ENCODE data around the gene IL1RN. TPM values are rescaled to one million over a fixed set of nuclear protein-coding genes. Genes with fewer than 3 reads are reported as not detected.

Gene IL1RN
- total RNA-seq, 1 donor from 2014 or later: not detected

- Mint-ChIP-seq H3K9me3 (ENCODE audit: unreplicated experiment) (no peaks in the 10 kb centered on the region), H3K4me1 (ENCODE audit: low read depth, unreplicated experiment) (no peaks in the 10 kb centered on the region), H3K27me3 (ENCODE audit: unreplicated experiment) (peaks cover 3% of the 10 kb centered on the region), H3K27ac (ENCODE audit: unreplicated experiment) (no peak overlapping the region), H3K4me3 (ENCODE audit: unreplicated experiment) (no peak overlapping the region), H3K36me3 (ENCODE audit: unreplicated experiment) (no peaks in the 10 kb centered on the region)
- TF ChIP-seq CTCF (IDR thresholded peaks at IDR 0.05; ENCODE audit: partially characterized antibody, unreplicated experiment): no peak
- no peak for DNase-seq
Measured at GRCh38 chr2:113122364-113122763, 5.0 kb upstream of the IL1RN start.

- DNase-seq: no peak
- TF ChIP-seq CTCF (IDR thresholded peaks at IDR 0.05; ENCODE audit: partially characterized antibody, unreplicated experiment): no peak
- H3K36me3 Mint-ChIP-seq (ENCODE audit: unreplicated experiment): no peaks in the 10 kb centered on the region
- H3K4me3 Mint-ChIP-seq (ENCODE audit: unreplicated experiment): no peak overlapping the region
- H3K4me1 Mint-ChIP-seq (ENCODE audit: low read depth, unreplicated experiment): no peaks in the 10 kb centered on the region
- no peaks in the 10 kb centered on the region for H3K9me3 Mint-ChIP-seq (ENCODE audit: unreplicated experiment)
- H3K27me3 Mint-ChIP-seq (ENCODE audit: unreplicated experiment): peaks cover 3% of the 10 kb centered on the region
- H3K27ac Mint-ChIP-seq (ENCODE audit: unreplicated experiment): no peak overlapping the region
Measured at GRCh38 chr2:113123726-113124125, 3.7 kb upstream of the IL1RN start.

- no peak for TF ChIP-seq CTCF (IDR thresholded peaks at IDR 0.05; ENCODE audit: partially characterized antibody, unreplicated experiment)
- no peaks in the 10 kb centered on the region for H3K9me3 Mint-ChIP-seq (ENCODE audit: unreplicated experiment)
- no peak overlapping the region for H3K4me3 Mint-ChIP-seq (ENCODE audit: unreplicated experiment)
- no peak for DNase-seq
- no peak overlapping the region for H3K27ac Mint-ChIP-seq (ENCODE audit: unreplicated experiment)
- H3K36me3 Mint-ChIP-seq (ENCODE audit: unreplicated experiment): no peaks in the 10 kb centered on the region
- no peaks in the 10 kb centered on the region for H3K4me1 Mint-ChIP-seq (ENCODE audit: low read depth, unreplicated experiment)
- H3K27me3 Mint-ChIP-seq (ENCODE audit: unreplicated experiment): peaks cover 3% of the 10 kb centered on the region
Measured at GRCh38 chr2:113124181-113124961, 3.0 kb upstream of the IL1RN start.

GRCh38 chr2:113124984-113125855, 2.2 kb upstream of the IL1RN start:
- TF ChIP-seq CTCF (IDR thresholded peaks at IDR 0.05; ENCODE audit: partially characterized antibody, unreplicated experiment): no peak
- H3K36me3 Mint-ChIP-seq (ENCODE audit: unreplicated experiment): no peaks in the 10 kb centered on the region
- H3K4me1 Mint-ChIP-seq (ENCODE audit: low read depth, unreplicated experiment): no peaks in the 10 kb centered on the region
- H3K27ac Mint-ChIP-seq (ENCODE audit: unreplicated experiment): no peak overlapping the region
- peaks cover 3% of the 10 kb centered on the region for H3K27me3 Mint-ChIP-seq (ENCODE audit: unreplicated experiment)
- no peak for DNase-seq
- no peak overlapping the region for H3K4me3 Mint-ChIP-seq (ENCODE audit: unreplicated experiment)
- H3K9me3 Mint-ChIP-seq (ENCODE audit: unreplicated experiment): no peaks in the 10 kb centered on the region

Data from glutamatergic neuron (in vitro differentiated cells).